Activated CD8-positive, alpha-beta memory T cell treated with anti-CD3 and anti-CD28 coated beads for 1 hour (primary cell): Measurements from ENCODE around the gene CTSZ.
A peak's percentile ranks its signal among the peaks of the same experiment; 100 is the strongest.

Experiments used
- DNase-seq, 2 donors: peaks; one replicate each; pipeline ENCODE4 v3.0.0-alpha.2; 2020; ENCODE audit warnings: low read depth in 1 of 2; ENCODE audit errors: extremely low read depth in 1 of 2

The CTSZ gene

GRCh38 chr20:59032023-59032712, 25.1 kb upstream of the CTSZ start, which contains the start of gene ATP5F1E:
TSS of gene ATP5F1E (minus strand) at chr20:59032335. CDS start at chr20:59032251, 84 bp downstream.
- peak; percentile 86 to 95 for DNase-seq

GRCh38 chr20:59031564-59032022, 24.5 kb upstream of the CTSZ start:
- no peak for DNase-seq

- DNase-seq, result no peak
Observed at GRCh38 chr20:59030911-59031563, 24.0 kb upstream of the CTSZ start.

GRCh38 chr20:59028812-59029211, 21.8 kb upstream of the CTSZ start:
- no peak for DNase-seq

GRCh38 chr20:59027741-59028320, 20.8 kb upstream of the CTSZ start:
- DNase-seq, result no peak

- DNase-seq, result no peak
Observed at GRCh38 chr20:59026904-59027740, 20.1 kb upstream of the CTSZ start.

GRCh38 chr20:59025511-59025910, 18.5 kb upstream of the CTSZ start:
- DNase-seq, result no peak

- no peak for DNase-seq
Observed at GRCh38 chr20:59025086-59025485, 18.0 kb upstream of the CTSZ start.

GRCh38 chr20:59024111-59024530, 17.1 kb upstream of the CTSZ start:
- DNase-seq, result no peak

GRCh38 chr20:59023616-59024015, 16.6 kb upstream of the CTSZ start:
- no peak for DNase-seq

- DNase-seq, result no peak
Observed at GRCh38 chr20:59022754-59023153, 15.7 kb upstream of the CTSZ start.

GRCh38 chr20:59020938-59021551, 14.0 kb upstream of the CTSZ start:
- no peak for DNase-seq

- no peak for DNase-seq
Observed at GRCh38 chr20:59019217-59019616, 12.2 kb upstream of the CTSZ start, which contains the start of gene TUBB1. TSS of gene TUBB1 (plus strand) at chr20:59019429. CDS start at chr20:59019523, 94 bp downstream.

- no peak for DNase-seq
Observed at GRCh38 chr20:59018817-59019216, 11.8 kb upstream of the CTSZ start.

- DNase-seq, result no peak
Observed at GRCh38 chr20:59017493-59018231, 10.6 kb upstream of the CTSZ start.

GRCh38 chr20:59016795-59017492, 9.9 kb upstream of the CTSZ start:
- DNase-seq, result no peak

GRCh38 chr20:59015812-59016711, 9.0 kb upstream of the CTSZ start:
- DNase-seq, result no peak

- DNase-seq, result no peak
Observed at GRCh38 chr20:59015411-59015810, 8.4 kb upstream of the CTSZ start.
